Ramos (cell line): Measurements from ENCODE around the gene CDH8.
"Not testable (repeated sequence)": the region's sequence is repeated elsewhere in the genome, so short reads cannot be mapped to it uniquely, and the experiment has no call there.

ENCODE experiments used
- in situ Hi-C: fragments of 300-500 bp; cut with MboI; formaldehyde crosslinking; loops from one replicate; pipeline ENCODE4 v1.14.3; 2022; ENCODE audit warnings: low sequenced_read_pairs; ENCODE audit not compliant: unreplicated experiment

Gene CDH8

DNA sequence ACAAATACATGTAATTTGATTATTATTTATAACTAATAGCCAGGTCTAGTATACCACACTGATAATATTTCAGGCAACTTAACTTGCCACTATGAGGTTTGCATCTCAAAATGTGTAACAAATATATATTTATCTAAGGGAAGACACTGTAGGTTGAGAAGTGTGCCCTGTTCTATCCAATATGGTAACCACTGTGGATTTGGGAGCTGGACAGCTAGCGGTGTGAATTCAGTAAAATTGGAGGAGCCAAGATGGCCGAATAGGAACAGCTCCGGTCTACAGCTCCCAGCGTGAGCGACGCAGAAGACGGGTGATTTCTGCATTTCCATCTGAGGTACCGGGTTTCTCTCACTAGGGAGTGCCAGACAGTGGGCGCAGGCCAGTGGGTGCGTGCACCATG lies 235.0 kb downstream of the CDH8 start:
- in situ Hi-C loops, result not testable (repeated sequence)

- in situ Hi-C loops, result no loop called here
Observed at GRCh38 chr16:61798741-61799140, 237.5 kb downstream of the CDH8 start.

DNA sequence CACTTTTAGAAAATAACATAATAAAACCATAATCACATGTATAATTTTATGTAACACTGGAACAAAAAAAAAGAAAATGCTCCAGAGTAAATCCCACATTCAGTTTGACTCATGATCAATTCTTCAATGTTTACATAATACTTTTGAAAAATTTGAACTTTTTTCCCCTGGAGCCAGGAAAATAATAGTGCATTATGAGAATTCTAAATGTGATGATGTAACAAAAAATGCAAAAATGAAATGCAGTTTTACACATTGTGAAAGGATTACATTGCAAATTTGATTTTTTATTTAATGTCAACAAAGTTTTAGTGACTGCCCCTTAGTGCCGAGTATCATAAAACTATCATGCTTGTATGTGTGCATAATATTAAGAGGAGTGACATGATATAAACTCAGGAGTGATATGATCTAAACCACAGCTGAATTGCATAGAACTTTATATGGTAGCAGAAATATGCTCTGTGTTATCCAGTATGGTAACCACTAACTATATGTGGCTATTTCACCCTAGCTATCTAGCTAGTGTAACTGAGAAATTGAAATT lies 238.2 kb downstream of the CDH8 start:
- in situ Hi-C loops, result no loop called here

DNA sequence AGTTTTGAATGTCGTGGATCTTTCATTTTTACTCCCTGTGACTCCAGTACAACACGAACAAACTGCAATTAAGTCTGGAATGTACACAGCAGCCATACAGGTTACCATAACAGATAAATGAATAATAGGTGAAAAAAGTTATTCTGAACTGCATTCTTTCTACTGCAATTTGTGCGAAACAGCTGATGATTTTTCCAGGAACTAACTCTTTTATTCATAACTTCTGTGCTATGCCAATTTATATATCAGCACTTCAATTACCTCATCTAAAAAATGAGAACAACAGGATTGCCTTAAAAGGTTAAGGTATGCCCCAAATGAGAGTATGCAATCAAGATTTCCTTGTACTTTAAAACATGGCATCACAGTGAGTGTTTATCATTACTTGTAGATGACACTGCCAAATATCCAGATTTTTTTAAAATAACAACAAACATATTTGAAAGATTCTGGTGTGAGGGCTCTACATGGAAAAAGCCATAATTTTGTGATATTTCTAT lies 238.9 kb downstream of the CDH8 start:
- in situ Hi-C loops, result no loop called here

DNA sequence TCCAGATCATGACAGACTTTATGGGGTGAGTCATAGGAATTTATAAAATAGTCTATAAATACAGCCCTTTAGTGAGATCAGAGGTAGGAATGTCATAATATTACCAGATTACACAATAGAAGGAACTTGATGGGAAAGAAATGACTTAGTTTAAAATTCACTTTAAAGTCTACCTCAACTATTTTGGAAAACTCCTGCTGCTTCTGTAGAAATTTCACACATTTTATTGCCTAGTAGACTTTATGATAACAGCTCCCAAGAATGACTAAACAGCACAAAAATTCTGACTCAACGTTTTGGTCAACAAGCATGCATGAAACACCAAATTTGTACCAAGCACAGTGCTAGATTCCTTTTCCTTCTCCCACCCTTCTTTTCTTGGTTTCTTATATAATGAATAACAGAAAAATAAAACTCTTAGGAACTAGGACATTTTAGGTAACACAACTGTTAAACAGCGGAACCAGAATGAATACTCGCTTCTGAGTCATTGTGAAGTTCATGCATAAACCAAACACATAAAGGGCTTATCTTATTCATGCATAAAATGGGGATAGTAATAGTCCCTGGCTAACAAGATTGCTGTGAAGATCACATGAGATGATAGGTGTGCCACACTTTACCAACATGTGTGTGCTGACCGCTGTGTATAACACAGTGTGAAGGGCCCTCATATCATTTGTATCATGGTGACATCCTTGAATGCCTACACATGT lies 243.9 kb downstream of the CDH8 start:
- in situ Hi-C loops, result no loop called here

GRCh38 chr16:61791464-61791863 lies 244.8 kb downstream of the CDH8 start:
- in situ Hi-C loops, result no loop called here

DNA sequence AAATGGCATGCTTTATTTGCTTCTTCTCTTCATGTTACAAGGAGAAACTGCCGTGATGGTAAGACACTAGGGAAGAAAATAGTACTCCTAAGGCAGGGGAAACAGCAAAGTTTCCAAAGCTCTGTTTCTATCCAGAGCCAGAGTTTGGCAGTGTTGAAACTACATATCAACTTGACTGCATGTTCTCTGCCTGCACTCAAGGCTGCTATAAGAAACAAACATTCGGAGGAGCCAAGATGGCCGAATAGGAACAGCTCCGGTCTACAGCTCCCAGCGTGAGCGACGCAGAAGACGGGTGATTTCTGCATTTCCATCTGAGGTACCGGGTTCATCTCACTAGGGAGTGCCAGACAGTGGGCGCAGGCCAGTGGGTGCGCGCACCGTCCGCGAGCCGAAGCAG lies 254.4 kb downstream of the CDH8 start:
- in situ Hi-C loops, result not testable (repeated sequence)

DNA sequence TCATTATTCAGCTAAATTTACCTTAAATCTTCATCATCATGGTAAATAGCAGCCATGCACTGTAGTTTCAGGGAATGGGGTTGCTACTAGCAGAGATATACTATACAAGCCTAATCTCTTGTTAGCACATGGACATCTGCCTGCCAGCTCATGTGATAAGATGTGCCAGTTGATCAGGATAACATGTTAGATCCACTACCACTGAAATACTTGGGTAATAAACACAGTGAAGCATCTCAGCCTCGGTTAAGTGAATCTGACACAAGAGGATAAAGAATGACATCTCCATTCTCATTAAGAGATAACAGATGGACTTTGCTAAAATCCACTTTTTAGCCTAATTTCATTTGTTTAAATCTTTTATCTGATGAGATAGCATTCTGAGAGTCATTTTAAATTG lies 256.1 kb downstream of the CDH8 start:
- in situ Hi-C loops, result no loop called here

GRCh38 chr16:61770301-61770700 lies 265.9 kb downstream of the CDH8 start:
- in situ Hi-C loops, result no loop called here

- in situ Hi-C loops, result no loop called here
Observed at GRCh38 chr16:61763991-61764390, 272.2 kb downstream of the CDH8 start.

- in situ Hi-C loops, result no loop called here
Observed at GRCh38 chr16:61763013-61763412, 273.2 kb downstream of the CDH8 start.

GRCh38 chr16:61730997-61731396 lies 305.2 kb downstream of the CDH8 start:
- in situ Hi-C loops, result no loop called here

GRCh38 chr16:61726701-61727100 lies 309.5 kb downstream of the CDH8 start:
- in situ Hi-C loops, result no loop called here

DNA sequence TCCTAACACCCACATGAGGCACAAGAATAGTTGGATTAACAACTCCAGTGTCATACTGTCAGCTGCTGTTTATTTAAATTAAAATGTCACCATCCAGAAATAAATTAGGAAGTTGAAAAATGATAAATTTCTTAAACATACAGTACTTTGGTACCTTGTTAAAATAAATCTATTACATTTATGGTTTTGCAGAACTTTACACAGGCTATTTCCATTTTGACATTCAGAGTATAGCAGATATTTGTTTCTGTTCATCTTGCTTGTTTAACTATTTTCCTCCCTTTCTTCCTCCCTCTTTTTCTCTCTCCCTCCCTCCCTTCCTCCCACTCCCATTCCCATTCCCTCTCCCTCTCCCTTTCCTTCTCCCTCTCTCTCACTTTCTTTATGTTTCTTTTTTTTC lies 310.1 kb downstream of the CDH8 start:
- in situ Hi-C loops, result no loop called here

DNA sequence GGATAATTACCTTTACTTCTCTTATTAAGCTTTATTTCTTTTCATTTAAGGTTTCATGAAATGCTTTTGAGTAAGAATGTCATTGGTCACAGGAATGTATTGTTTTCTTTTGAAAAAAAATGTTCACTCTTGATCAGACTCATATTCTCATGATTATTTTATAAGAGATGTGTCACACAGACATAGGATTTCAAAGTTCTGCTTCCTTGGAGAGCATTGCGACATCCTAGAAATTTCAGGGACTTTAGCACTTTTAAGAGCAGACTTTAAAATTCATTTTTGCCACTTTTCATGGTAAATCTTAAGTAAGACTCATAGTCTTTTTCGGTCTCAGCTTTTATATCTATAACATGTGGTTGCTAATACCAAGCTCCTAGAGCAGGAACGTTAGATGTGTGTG lies 314.7 kb downstream of the CDH8 start:
- in situ Hi-C loops, result no loop called here

DNA sequence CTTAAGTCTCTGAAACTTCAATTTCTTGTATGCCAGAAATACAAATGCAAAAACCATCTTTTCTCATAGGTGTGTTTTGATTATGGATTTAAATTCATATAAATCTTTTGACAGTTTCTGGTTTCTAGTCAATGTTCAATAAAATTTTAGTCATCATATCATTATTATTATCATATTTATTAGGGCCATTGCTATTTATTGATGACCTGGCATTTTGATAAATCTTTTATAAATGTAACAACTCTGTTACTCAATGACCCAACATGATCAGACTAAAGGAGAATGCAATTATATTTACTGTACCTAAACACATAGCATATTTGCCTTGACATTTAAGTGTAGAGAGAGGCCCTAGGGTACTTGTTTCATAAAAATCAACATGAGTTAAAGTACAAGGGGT lies 320.8 kb downstream of the CDH8 start:
- in situ Hi-C loops, result no loop called here

DNA sequence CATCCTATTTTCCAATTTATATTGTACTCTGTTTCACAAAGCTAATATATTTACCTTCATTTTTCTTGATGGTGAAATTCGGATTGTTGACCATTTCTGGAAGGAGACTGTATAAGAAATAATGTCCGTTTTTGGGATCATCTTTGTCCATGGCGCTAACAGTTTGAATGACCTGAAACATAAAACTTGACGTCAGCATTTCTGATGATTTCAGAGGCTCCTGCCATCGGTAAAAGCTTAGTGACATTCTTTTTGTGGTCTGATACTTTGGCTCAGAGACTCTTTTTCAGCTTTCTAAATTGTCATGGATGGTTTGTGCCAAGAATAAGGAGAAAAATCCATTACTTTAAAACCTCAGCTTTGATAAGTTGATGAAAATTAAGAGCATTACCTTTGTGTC lies 322.5 kb downstream of the CDH8 start:
- in situ Hi-C loops, result no loop called here

DNA sequence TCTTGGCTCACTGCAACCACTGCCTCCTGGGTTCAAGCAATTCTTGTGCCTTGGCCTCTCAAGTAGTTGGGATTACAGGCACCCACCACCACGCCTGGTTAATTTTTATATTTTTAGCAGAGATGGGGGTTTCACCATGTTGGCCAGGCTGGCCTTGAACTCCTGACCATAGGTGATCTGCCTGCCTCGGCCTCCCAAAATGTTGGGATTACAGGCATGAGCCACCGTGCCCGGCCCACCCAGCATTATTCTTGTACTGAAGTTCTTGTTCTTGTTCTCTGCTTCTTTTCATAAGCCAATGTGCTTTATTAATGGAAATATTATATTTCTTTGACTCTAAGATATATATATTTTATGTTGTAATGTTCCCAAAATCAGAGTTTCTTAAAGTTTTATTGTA lies 336.6 kb downstream of the CDH8 start:
- in situ Hi-C loops, result not testable (repeated sequence)

GRCh38 chr16:61684541-61684940 lies 351.7 kb downstream of the CDH8 start:
- in situ Hi-C loops, result no loop called here

- in situ Hi-C loops, result no loop called here
Observed at GRCh38 chr16:61681673-61682072, 354.6 kb downstream of the CDH8 start.

GRCh38 chr16:61681124-61681523 lies 355.1 kb downstream of the CDH8 start:
- in situ Hi-C loops, result no loop called here

GRCh38 chr16:61678182-61678581 lies 358.1 kb downstream of the CDH8 start:
- in situ Hi-C loops, result no loop called here
